ENCODE data around the gene RFT1.

RFT1 gene

GRCh38 chr3:53156368-53156834 lies 26.2 kb upstream of the RFT1 start:
- no peak overlapping the region for H3K4me3 ChIP-seq (ENCODE audit: low read depth, low read length)
- POLR2A ChIA-PET = no interaction called here
- no peak for TF ChIP-seq CTCF (IDR thresholded peaks at IDR 0.05; ENCODE audit: insufficient read depth, low read length, missing control alignments)
- no peak for DNase-seq (ENCODE audit: low read depth, low spot score)
- CTCF ChIA-PET = interaction anchor here (1.8 to 3.0 kb wide), 2 partner anchors 22 to 40 kb away, joined by 8 to 12 read pairs; no protein-coding TSS in a partner anchor

GRCh38 chr3:53155760-53156159 lies 25.5 kb upstream of the RFT1 start:
- CTCF ChIA-PET = interaction anchor here (1.2 to 1.7 kb wide), 3 partner anchors 21 to 64 kb away, joined by 3 to 5 read pairs (median 3); no protein-coding TSS in a partner anchor

GRCh38 chr3:53154881-53155285 lies 24.6 kb upstream of the RFT1 start:
- TF ChIP-seq CTCF (IDR thresholded peaks at IDR 0.05; ENCODE audit: insufficient read depth, low read length, missing control alignments) = no peak
- H3K4me3 ChIP-seq (ENCODE audit: low read depth, low read length) = no peak overlapping the region
- ChIA-PET CTCF (interaction anchor here (1.2 to 1.7 kb wide), 4 partner anchors 17 to 65 kb away, joined by 3 to 6 read pairs (median 4); no protein-coding TSS in a partner anchor), POLR2A (no interaction called here)
- DNase-seq (ENCODE audit: low read depth, low spot score) = no peak

More at GRCh38 chr3:53155760-53156159, 25.5 kb upstream of the RFT1 start:
- TF ChIP-seq CTCF (IDR thresholded peaks at IDR 0.05; ENCODE audit: insufficient read depth, low read length, missing control alignments) = no peak
- DNase-seq (ENCODE audit: low read depth, low spot score) = no peak
- POLR2A ChIA-PET = no interaction called here
- no peak overlapping the region for H3K4me3 ChIP-seq (ENCODE audit: low read depth, low read length)

- ChIA-PET CTCF (interaction anchor here (0.8 to 1.7 kb wide), 4 partner anchors 17 to 42 kb away, joined by 3 to 6 read pairs (median 4); no protein-coding TSS in a partner anchor), POLR2A (no interaction called here)
- TF ChIP-seq CTCF (IDR thresholded peaks at IDR 0.05; ENCODE audit: insufficient read depth, low read length, missing control alignments) = no peak
- no peak overlapping the region for H3K4me3 ChIP-seq (ENCODE audit: low read depth, low read length)
- DNase-seq (ENCODE audit: low read depth, low spot score) = no peak
Measured at GRCh38 chr3:53153980-53154379, 23.7 kb upstream of the RFT1 start.

- POLR2A ChIA-PET = no interaction called here
- no peak for DNase-seq (ENCODE audit: low read depth, low spot score)
- H3K4me3 ChIP-seq (ENCODE audit: low read depth, low read length) = no peak overlapping the region
- TF ChIP-seq CTCF (IDR thresholded peaks at IDR 0.05; ENCODE audit: insufficient read depth, low read length, missing control alignments) = no peak
- CTCF ChIA-PET = interaction anchor here (0.8 to 1.3 kb wide), 3 partner anchors 19 to 42 kb away, joined by 3 to 5 read pairs (median 3); no protein-coding TSS in a partner anchor
Measured at GRCh38 chr3:53153264-53153823, 23.1 kb upstream of the RFT1 start.

- no peak for TF ChIP-seq CTCF (IDR thresholded peaks at IDR 0.05; ENCODE audit: insufficient read depth, low read length, missing control alignments)
- ChIA-PET POLR2A (no interaction called here), CTCF (interaction anchor here (1.0 to 3.1 kb wide), 2 partner anchors 8 to 18 kb away, joined by 5 to 14 read pairs; partner anchors contain the start of gene PRKCD)
- H3K4me3 ChIP-seq (ENCODE audit: low read depth, low read length) = no peak overlapping the region
- no peak for DNase-seq (ENCODE audit: low read depth, low spot score)
Measured at GRCh38 chr3:53151870-53152660, 21.8 kb upstream of the RFT1 start.

Measured in AG04449 (cell line).